Esophagus muscularis mucosa (tissue), 4 donors: Measurements from ENCODE around the gene SHTN1. TPM values are rescaled to one million over a fixed set of nuclear protein-coding genes. Genes with fewer than 3 reads are reported as not detected.

Source experiments
- DNase-seq: peaks from one replicate; pipeline ENCODE4 v3.0.0-alpha.2; 2017; ENCODE audit errors: extremely low spot score
- H3K27ac ChIP-seq, 4 donors: fragments of 200-600 bp; sonication (generic); replicated peaks in 1 of 4; 1 replicate in 3 of 4; 2 replicates in 1 of 4; pipeline ENCODE4 v1.5.1; 2016 to 2019; ENCODE audit warnings: mild to moderate bottlenecking in 1 of 4
- H3K27me3 ChIP-seq, 4 donors: fragments of 200-600 bp; sonication (generic); one replicate each; pipeline versions ENCODE4 v1.5.1 to v1.6.0; 2016 to 2019
- H3K36me3 ChIP-seq, 4 donors: fragments of 200-600 bp; sonication (generic); one replicate each; pipeline ENCODE4 v1.5.1; 2016 to 2019
- H3K4me1 ChIP-seq, 4 donors: fragments of 200-600 bp; sonication (generic); one replicate each; pipeline ENCODE4 v1.5.1; 2016 to 2019
- H3K4me3 ChIP-seq, 4 donors: fragments of 200-600 bp; sonication (generic); 1 replicate in 2 of 4; 2 replicates in 2 of 4; pipeline ENCODE4 v1.5.1; 2016 to 2019; ENCODE audit warnings: mild to moderate bottlenecking in 4 of 4, moderate library complexity in 1 of 4
- H3K9me3 ChIP-seq, 4 donors: fragments of 200-600 bp; sonication (generic); 1 replicate in 3 of 4; 2 replicates in 1 of 4; pipeline ENCODE4 v1.5.1; 2016 to 2019
- CTCF ChIP-seq, 3 experiments: fragments of 200-600 bp in 2 of 3; fragments of 450-650 bp in 1 of 3; sonication (generic) in 2 of 3; IDR thresholded peaks; one replicate each; pipeline ENCODE4 v1.5.1; 2017 to 2019; ENCODE audit warnings: antibody characterized with exemption in 3 of 3, mild to moderate bottlenecking in 2 of 3, moderate library complexity in 1 of 3
- EP300 ChIP-seq: sonication (generic); formaldehyde crosslinking; IDR thresholded peaks from one replicate; pipeline ENCODE4 v1.6.1; 2017; ENCODE audit warnings: antibody characterized with exemption
- POLR2A ChIP-seq: fragments of 450-650 bp; IDR thresholded peaks from one replicate; pipeline ENCODE4 v1.6.1; 2017; ENCODE audit warnings: antibody characterized with exemption, moderate library complexity, mild to moderate bottlenecking, low read depth
- POLR2AphosphoS5 ChIP-seq, 2 donors: sonication (generic); formaldehyde crosslinking; IDR thresholded peaks; one replicate each; pipeline ENCODE4 v1.6.1; 2017; ENCODE audit warnings: antibody characterized with exemption in 2 of 2
- WGBS: methylation state at CpG from one replicate; pipeline ENCODE4 v1.1.5; 2018; 5-methylcytosine and 5-hydroxymethylcytosine counted together
- intact Hi-C: fragments of 100-400 bp; cut with DNase I; formaldehyde crosslinking; loops from one replicate; pipeline ENCODE4 v1.15.1; 2023
- total RNA-seq, 4 donors: library from RNA; depleted of rRNA; stranded (reverse); fragments of >200 nt; gene quantifications; one replicate each; pipeline versions ENCODE4 v1.1.0 to v1.2.1, GENCODE V29; 2016

SHTN1 gene
- total RNA-seq, 4 donors from 2014 or later = 3.5 to 8.6 (median 6.1) TPM

- intact Hi-C loops = no loop called here
- Histone ChIP-seq H3K27me3 (no peaks in the 10 kb centered on the region), H3K4me3 (no peak overlapping the region), H3K9me3 (no peaks in the 10 kb centered on the region), H3K4me1 (no peaks in the 10 kb centered on the region), H3K36me3 (no peaks in the 10 kb centered on the region), H3K27ac (no peak overlapping the region)
- WGBS = 86% methylated on average over 3 of the region's 3 CpGs
- TF ChIP-seq CTCF (IDR thresholded peaks at IDR 0.05) (no peak), POLR2A (no peak), EP300 (no peak), POLR2AphosphoS5 (IDR thresholded peaks at IDR 0.05) (no peak)
- DNase-seq = no peak
Measured at GRCh38 chr10:116990276-116990800, 14.6 kb downstream of the SHTN1 start.

GRCh38 chr10:116989439-116989838, 15.5 kb downstream of the SHTN1 start:
- intact Hi-C loops = no loop called here
- no peak overlapping the region for H3K27ac ChIP-seq
- TF ChIP-seq POLR2AphosphoS5 (IDR thresholded peaks at IDR 0.05) (no peak), EP300 (no peak)
- no peak overlapping the region for H3K4me3 ChIP-seq
- H3K9me3 ChIP-seq = no peaks in the 10 kb centered on the region
- no peaks in the 10 kb centered on the region for H3K4me1 ChIP-seq
- DNase-seq = no peak
- no peaks in the 10 kb centered on the region for H3K27me3 ChIP-seq
- H3K36me3 ChIP-seq = no peaks in the 10 kb centered on the region
- 82% methylated on average over 4 of the region's 4 CpGs for WGBS

GRCh38 chr10:116988311-116988710, 16.7 kb downstream of the SHTN1 start:
- Histone ChIP-seq H3K36me3 (no peaks in the 10 kb centered on the region), H3K27me3 (no peaks in the 10 kb centered on the region), H3K9me3 (no peaks in the 10 kb centered on the region), H3K4me1 (no peaks in the 10 kb centered on the region), H3K4me3 (no peak overlapping the region), H3K27ac (no peak overlapping the region)
- DNase-seq = no peak
- intact Hi-C loops = no loop called here
- TF ChIP-seq POLR2AphosphoS5 (IDR thresholded peaks at IDR 0.05) (no peak), POLR2A (no peak), CTCF (IDR thresholded peaks at IDR 0.05) (no peak), EP300 (no peak)

GRCh38 chr10:116985611-116986010, 19.4 kb downstream of the SHTN1 start:
- Histone ChIP-seq H3K4me1 (no peaks in the 10 kb centered on the region), H3K36me3 (no peaks in the 10 kb centered on the region), H3K27me3 (no peaks in the 10 kb centered on the region), H3K4me3 (no peak overlapping the region), H3K27ac (no peak overlapping the region), H3K9me3 (no peaks in the 10 kb centered on the region)
- 87% methylated on average over 2 of the region's 2 CpGs for WGBS
- no peak for TF ChIP-seq POLR2AphosphoS5 (IDR thresholded peaks at IDR 0.05)
- TF ChIP-seq CTCF (IDR thresholded peaks at IDR 0.05) = no peak
- no peak for TF ChIP-seq POLR2A
- TF ChIP-seq EP300 = no peak
- intact Hi-C loops = no loop called here
- DNase-seq = no peak

GRCh38 chr10:116984202-116984990, 20.6 kb downstream of the SHTN1 start:
- Histone ChIP-seq H3K27ac (no peak overlapping the region), H3K4me3 (no peak overlapping the region), H3K4me1 (no peaks in the 10 kb centered on the region), H3K9me3 (no peaks in the 10 kb centered on the region), H3K36me3 (no peaks in the 10 kb centered on the region), H3K27me3 (no peaks in the 10 kb centered on the region)
- no peak for DNase-seq
- TF ChIP-seq EP300 = no peak
- no peak for TF ChIP-seq CTCF (IDR thresholded peaks at IDR 0.05)
- TF ChIP-seq POLR2AphosphoS5 (IDR thresholded peaks at IDR 0.05) = no peak
- TF ChIP-seq POLR2A = no peak
- intact Hi-C loops = no loop called here
- WGBS = 84% methylated on average over 3 of the region's 3 CpGs
